ENCODE measurements around the gene INPP4A.

INPP4A gene

DNA sequence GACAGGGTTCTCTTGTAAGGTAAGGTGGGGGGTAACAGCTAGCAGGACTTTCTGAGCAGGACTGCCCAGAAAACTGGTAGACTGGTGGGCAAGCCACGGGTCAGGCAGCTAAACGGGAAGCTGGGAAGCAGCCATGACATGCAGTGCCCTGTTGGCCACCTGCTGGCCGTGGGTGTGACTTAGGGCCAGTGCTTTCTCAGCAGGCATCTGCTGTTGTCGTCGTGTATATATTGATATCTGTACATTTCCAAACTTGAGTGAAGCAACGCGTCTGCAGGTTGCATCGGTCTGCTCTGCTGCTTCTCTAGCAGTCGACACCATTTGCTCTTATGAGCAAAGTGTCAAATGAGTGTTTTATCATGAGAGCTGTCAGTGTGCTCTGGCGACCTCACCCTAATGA is 132.7 kb downstream of the INPP4A start:
- no peaks in the 10 kb centered on the region for H3K27me3 ChIP-seq (ENCODE audit: low read depth, low read length)
- H3K36me3 ChIP-seq (replicated peaks; ENCODE audit: low read depth, low read length): no peaks in the 10 kb centered on the region
- H3K9me3 ChIP-seq (ENCODE audit: insufficient read depth, low read length): no peaks in the 10 kb centered on the region
- H3K9ac ChIP-seq (ENCODE audit: low read length): no peak overlapping the region
- H3K79me2 ChIP-seq (ENCODE audit: low read length): no peaks in the 10 kb centered on the region
- TF ChIP-seq, protein P1, sequence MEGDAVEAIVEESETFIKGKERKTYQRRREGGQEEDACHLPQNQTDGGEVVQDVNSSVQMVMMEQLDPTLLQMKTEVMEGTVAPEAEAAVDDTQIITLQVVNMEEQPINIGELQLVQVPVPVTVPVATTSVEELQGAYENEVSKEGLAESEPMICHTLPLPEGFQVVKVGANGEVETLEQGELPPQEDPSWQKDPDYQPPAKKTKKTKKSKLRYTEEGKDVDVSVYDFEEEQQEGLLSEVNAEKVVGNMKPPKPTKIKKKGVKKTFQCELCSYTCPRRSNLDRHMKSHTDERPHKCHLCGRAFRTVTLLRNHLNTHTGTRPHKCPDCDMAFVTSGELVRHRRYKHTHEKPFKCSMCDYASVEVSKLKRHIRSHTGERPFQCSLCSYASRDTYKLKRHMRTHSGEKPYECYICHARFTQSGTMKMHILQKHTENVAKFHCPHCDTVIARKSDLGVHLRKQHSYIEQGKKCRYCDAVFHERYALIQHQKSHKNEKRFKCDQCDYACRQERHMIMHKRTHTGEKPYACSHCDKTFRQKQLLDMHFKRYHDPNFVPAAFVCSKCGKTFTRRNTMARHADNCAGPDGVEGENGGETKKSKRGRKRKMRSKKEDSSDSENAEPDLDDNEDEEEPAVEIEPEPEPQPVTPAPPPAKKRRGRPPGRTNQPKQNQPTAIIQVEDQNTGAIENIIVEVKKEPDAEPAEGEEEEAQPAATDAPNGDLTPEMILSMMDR (IDR thresholded peaks at IDR 0.05; ENCODE audit: low read depth, low read length): no peak
- TF ChIP-seq EZH2phosphoT487 (IDR thresholded peaks at IDR 0.05; ENCODE audit: low read depth): no peak
- peaks cover 5% of the 10 kb centered on the region; the same call in 1 of the 2 replicates for H3K4me1 ChIP-seq (ENCODE audit: low read length)
- no peak overlapping the region for H3K27ac ChIP-seq (ENCODE audit: low read length)
- H4K20me1 ChIP-seq (ENCODE audit: insufficient read depth, low read length): no peaks in the 10 kb centered on the region
- H2AFZ ChIP-seq (ENCODE audit: low read depth, low read length): no peak overlapping the region
- H3K4me3 ChIP-seq (ENCODE audit: low read length): no peak overlapping the region
- no peak overlapping the region for H3K4me2 ChIP-seq (ENCODE audit: low read length)

DNA sequence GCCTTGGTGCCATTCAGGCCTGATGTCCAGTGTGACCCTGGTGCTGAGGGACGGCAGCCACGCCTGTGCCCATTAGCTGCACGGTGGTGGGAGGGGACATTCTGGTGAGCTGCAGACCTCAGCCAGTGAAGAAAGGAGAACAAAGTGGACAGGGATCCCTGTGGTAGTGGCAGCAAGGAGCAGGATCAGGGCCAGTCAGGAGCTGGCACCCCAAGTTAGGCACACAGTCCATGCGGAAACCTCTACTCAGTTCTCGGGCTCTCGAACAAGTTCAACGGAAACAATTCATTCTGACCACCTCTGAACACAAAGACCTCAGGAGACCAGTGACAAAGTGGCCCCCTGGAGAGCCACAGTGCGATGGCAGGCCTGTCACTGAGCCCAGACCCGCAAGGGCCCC is 133.6 kb downstream of the INPP4A start:
- H3K4me2 ChIP-seq (ENCODE audit: low read length): no peak overlapping the region
- peaks cover 5% of the 10 kb centered on the region; the same call in 1 of the 2 replicates for H3K4me1 ChIP-seq (ENCODE audit: low read length)
- no peak overlapping the region for H3K4me3 ChIP-seq (ENCODE audit: low read length)
- H3K9me3 ChIP-seq (ENCODE audit: insufficient read depth, low read length): no peaks in the 10 kb centered on the region
- TF ChIP-seq, protein P1 (IDR thresholded peaks at IDR 0.05; ENCODE audit: low read depth, low read length): no peak
- no peak for TF ChIP-seq EZH2phosphoT487 (IDR thresholded peaks at IDR 0.05; ENCODE audit: low read depth)
- H3K27me3 ChIP-seq (ENCODE audit: low read depth, low read length): no peaks in the 10 kb centered on the region
- H3K79me2 ChIP-seq (ENCODE audit: low read length): no peaks in the 10 kb centered on the region
- no peak overlapping the region for H2AFZ ChIP-seq (ENCODE audit: low read depth, low read length)
- no peak overlapping the region for H3K27ac ChIP-seq (ENCODE audit: low read length)
- no peaks in the 10 kb centered on the region for H4K20me1 ChIP-seq (ENCODE audit: insufficient read depth, low read length)
- H3K36me3 ChIP-seq (replicated peaks; ENCODE audit: low read depth, low read length): no peaks in the 10 kb centered on the region
- no peak overlapping the region for H3K9ac ChIP-seq (ENCODE audit: low read length)

DNA sequence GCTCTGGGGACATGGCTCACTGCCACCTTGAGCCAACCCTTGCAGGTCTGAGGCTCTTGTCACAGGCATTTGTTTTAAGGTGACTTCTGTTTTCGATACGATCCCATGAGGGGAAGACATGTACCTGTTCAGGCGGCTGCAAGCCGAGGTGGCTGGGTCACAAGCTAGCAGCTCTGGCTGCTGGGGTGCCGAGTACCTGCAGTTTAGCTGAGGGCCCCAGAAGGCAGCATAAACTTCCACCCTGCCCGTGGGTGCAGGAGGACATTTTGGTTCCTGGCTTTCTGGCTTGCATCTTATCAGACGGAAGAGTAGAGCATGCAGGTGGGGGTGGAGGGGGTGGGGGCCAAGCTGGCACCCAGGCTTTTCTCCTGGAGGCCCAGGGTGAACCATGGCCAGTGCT is 135.3 kb downstream of the INPP4A start:
- no peaks in the 10 kb centered on the region for H3K9me3 ChIP-seq (ENCODE audit: insufficient read depth, low read length)
- no peak overlapping the region for H3K9ac ChIP-seq (ENCODE audit: low read length)
- H4K20me1 ChIP-seq (ENCODE audit: insufficient read depth, low read length): no peaks in the 10 kb centered on the region
- TF ChIP-seq, protein P1 (IDR thresholded peaks at IDR 0.05; ENCODE audit: low read depth, low read length): no peak
- no peak for TF ChIP-seq EZH2phosphoT487 (IDR thresholded peaks at IDR 0.05; ENCODE audit: low read depth)
- peaks cover 5% of the 10 kb centered on the region; the same call in 1 of the 2 replicates for H3K4me1 ChIP-seq (ENCODE audit: low read length)
- no peak overlapping the region for H3K27ac ChIP-seq (ENCODE audit: low read length)
- no peak overlapping the region for H3K4me3 ChIP-seq (ENCODE audit: low read length)
- no peak overlapping the region for H3K4me2 ChIP-seq (ENCODE audit: low read length)
- no peaks in the 10 kb centered on the region for H3K79me2 ChIP-seq (ENCODE audit: low read length)
- H2AFZ ChIP-seq (ENCODE audit: low read depth, low read length): no peak overlapping the region
- H3K36me3 ChIP-seq (replicated peaks; ENCODE audit: low read depth, low read length): no peaks in the 10 kb centered on the region
- no peaks in the 10 kb centered on the region for H3K27me3 ChIP-seq (ENCODE audit: low read depth, low read length)

DNA sequence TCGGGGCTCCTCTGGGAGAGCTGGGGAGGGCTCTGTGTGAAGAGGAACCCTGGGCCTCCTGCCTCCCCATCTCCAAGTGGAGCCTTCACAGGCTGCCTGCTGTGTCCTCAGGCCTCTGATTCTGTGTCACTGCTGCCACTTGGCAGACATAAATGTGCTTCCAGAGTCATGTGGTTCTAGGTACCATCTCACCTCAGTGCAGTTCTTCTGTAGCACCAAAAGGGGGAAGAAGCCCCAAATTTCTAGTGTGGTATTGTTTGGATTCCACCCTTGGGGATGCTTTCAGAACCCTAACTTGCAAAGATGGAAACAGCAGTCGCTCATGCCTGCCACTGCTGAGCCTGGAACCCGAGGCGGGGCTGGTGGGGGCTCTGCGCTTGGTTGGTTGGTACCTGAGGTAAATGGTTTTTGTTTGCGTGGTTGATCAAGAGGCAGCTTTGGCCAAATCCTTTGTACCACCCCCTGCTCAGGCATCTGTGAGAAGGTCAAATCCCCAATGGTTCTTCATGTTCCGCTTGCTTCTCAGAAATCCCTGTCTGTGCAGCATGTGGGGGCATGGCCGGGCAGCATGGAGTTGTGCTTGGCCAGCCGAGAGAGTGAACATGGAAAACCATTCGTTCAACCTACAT is 136.1 kb downstream of the INPP4A start:
- no peaks in the 10 kb centered on the region for H3K79me2 ChIP-seq (ENCODE audit: low read length)
- H4K20me1 ChIP-seq (ENCODE audit: insufficient read depth, low read length): no peaks in the 10 kb centered on the region
- H3K4me3 ChIP-seq (ENCODE audit: low read length): no peak overlapping the region
- no peak for TF ChIP-seq EZH2phosphoT487 (IDR thresholded peaks at IDR 0.05; ENCODE audit: low read depth)
- TF ChIP-seq, protein P1 (IDR thresholded peaks at IDR 0.05; ENCODE audit: low read depth, low read length): no peak
- H3K27ac ChIP-seq (ENCODE audit: low read length): no peak overlapping the region
- H3K4me1 ChIP-seq (ENCODE audit: low read length): peaks cover 5% of the 10 kb centered on the region; the same call in 1 of the 2 replicates
- no peaks in the 10 kb centered on the region for H3K27me3 ChIP-seq (ENCODE audit: low read depth, low read length)
- no peaks in the 10 kb centered on the region for H3K36me3 ChIP-seq (replicated peaks; ENCODE audit: low read depth, low read length)
- H3K9me3 ChIP-seq (ENCODE audit: insufficient read depth, low read length): no peaks in the 10 kb centered on the region
- H3K4me2 ChIP-seq (ENCODE audit: low read length): no peak overlapping the region
- no peak overlapping the region for H3K9ac ChIP-seq (ENCODE audit: low read length)
- no peak overlapping the region for H2AFZ ChIP-seq (ENCODE audit: low read depth, low read length)

All from OCI-LY3 (cell line).